ENCODE results near the gene TPRG1L. TPM values are rescaled to one million over a fixed set of nuclear protein-coding genes. Genes with fewer than 3 reads are reported as not detected.

The TPRG1L gene
- total RNA-seq, 1 donor from 2014 or later, result 54.0 TPM

DNA sequence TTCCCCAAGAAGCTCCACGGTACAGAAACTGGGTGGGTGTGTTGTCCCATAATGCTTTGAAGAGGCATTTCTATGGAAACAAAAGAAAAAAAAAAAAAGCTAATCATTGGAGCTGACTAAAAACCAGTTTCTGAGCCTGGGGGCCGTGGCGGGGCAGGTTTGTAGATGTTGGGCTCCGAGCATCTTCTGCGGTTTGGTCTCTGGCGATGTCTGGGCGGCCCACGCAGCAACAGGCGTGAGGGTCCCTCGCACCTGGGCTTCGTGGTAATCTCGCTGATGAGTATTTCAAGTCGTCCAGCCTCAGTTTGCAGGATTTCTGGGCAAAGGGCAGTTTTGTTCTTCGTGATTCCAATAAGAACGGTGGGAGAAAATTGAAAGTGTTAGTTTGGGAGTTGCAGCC, 34.3 kb downstream of the TPRG1L start:
- H3K4me1 ChIP-seq, result peaks cover 10% of the 10 kb centered on the region
- TF ChIP-seq, protein P1, sequence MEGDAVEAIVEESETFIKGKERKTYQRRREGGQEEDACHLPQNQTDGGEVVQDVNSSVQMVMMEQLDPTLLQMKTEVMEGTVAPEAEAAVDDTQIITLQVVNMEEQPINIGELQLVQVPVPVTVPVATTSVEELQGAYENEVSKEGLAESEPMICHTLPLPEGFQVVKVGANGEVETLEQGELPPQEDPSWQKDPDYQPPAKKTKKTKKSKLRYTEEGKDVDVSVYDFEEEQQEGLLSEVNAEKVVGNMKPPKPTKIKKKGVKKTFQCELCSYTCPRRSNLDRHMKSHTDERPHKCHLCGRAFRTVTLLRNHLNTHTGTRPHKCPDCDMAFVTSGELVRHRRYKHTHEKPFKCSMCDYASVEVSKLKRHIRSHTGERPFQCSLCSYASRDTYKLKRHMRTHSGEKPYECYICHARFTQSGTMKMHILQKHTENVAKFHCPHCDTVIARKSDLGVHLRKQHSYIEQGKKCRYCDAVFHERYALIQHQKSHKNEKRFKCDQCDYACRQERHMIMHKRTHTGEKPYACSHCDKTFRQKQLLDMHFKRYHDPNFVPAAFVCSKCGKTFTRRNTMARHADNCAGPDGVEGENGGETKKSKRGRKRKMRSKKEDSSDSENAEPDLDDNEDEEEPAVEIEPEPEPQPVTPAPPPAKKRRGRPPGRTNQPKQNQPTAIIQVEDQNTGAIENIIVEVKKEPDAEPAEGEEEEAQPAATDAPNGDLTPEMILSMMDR (IDR thresholded peaks at IDR 0.05; ENCODE audit: borderline replicate concordance), result no peak
- peaks cover 64% of the 10 kb centered on the region for H3K27me3 ChIP-seq (ENCODE audit: low read depth)
- no peak overlapping the region for H3K4me3 ChIP-seq
- intact Hi-C loops (cut with micrococcal nuclease), result no loop called here
- H3K36me3 ChIP-seq, result no peaks in the 10 kb centered on the region
- no peaks in the 10 kb centered on the region for H3K9me3 ChIP-seq (replicated peaks)
- H3K27ac ChIP-seq (replicated peaks), result no peak overlapping the region
- DNase-seq, result peak; percentile 11

DNA sequence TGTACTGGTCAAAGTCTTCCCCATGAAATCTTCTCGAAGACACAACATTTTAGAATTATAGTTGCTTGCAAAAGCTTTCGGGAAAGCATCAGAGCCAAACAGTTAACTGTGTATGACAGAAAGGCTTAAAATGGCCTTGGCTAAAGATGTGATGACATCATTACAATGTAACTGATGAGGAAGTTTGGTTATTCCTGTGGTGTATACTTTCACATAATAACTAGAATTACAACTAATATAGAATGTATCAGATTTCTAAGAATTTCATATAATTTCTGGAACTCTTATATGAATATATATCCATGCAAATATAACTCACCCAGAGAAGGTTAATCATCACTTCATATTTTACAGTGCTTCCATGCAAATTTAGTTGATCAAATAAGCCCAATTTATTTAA, 35.9 kb downstream of the TPRG1L start:
- no peaks in the 10 kb centered on the region for H3K36me3 ChIP-seq
- H3K4me1 ChIP-seq, result no peaks in the 10 kb centered on the region
- intact Hi-C loops (cut with micrococcal nuclease), result no loop called here
- TF ChIP-seq, protein P1 (IDR thresholded peaks at IDR 0.05; ENCODE audit: borderline replicate concordance), result no peak
- peaks cover 49% of the 10 kb centered on the region for H3K27me3 ChIP-seq (ENCODE audit: low read depth)
- H3K9me3 ChIP-seq (replicated peaks), result no peaks in the 10 kb centered on the region
- no peak overlapping the region for H3K4me3 ChIP-seq
- DNase-seq, result no peak
- H3K27ac ChIP-seq (replicated peaks), result no peak overlapping the region

DNA sequence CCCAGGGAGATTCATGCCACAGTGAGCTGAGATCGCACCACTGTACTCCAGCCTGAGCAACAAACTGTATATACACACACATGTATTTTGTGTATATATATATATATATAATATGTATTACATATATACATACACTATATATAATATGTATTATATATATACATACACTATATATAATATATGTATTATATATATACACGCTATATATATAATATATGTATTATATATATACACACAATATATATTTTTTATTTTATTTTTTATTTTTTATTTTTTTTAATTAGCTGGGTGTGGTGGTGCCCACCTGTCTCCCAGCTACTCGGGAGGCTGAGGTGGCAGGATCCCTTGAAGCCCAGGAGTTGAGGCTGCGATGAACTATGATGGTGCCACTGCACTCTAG, 36.8 kb downstream of the TPRG1L start:
- TF ChIP-seq, protein P1 (IDR thresholded peaks at IDR 0.05; ENCODE audit: borderline replicate concordance), result no peak
- Histone ChIP-seq H3K27ac (replicated peaks) (no peak overlapping the region), H3K36me3 (no peaks in the 10 kb centered on the region), H3K4me3 (no peak overlapping the region), H3K27me3 (ENCODE audit: low read depth) (peaks cover 41% of the 10 kb centered on the region), H3K4me1 (no peaks in the 10 kb centered on the region), H3K9me3 (replicated peaks) (no peaks in the 10 kb centered on the region)
- DNase-seq, result no peak
- intact Hi-C loops (cut with micrococcal nuclease), result no loop called here

DNA sequence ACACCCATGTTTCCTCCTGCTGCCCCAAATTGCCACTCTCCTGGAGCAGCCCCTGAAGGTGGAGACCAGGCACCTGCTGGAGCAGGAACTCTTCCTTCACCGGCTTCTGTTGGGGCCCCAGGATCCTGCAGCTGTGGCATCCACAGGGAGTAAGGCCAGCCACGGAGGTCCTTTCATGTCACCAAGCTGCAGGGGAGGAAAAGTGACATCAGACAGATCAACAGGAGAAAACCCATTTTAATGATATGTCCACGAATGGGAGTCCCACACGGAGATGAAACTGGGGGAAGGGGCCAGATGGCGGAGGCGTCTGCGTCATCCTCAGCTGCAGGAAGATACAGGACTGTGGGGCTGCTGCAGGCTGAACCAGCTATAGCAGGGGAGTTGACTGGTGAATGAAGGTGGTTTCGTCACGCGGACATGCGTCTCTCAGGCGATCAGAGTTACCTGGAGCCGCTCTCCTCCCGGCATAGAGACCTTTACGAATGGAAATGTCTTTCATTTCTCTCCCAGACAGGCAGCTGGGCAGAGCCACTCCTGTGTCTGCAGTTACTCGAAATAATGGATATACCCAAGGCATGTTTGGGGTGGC, 37.4 kb downstream of the TPRG1L start:
- Histone ChIP-seq H3K27ac (replicated peaks) (no peak overlapping the region), H3K9me3 (replicated peaks) (no peaks in the 10 kb centered on the region), H3K4me1 (no peaks in the 10 kb centered on the region), H3K4me3 (no peak overlapping the region), H3K27me3 (ENCODE audit: low read depth) (peaks cover 35% of the 10 kb centered on the region), H3K36me3 (no peaks in the 10 kb centered on the region)
- DNase-seq, result no peak
- intact Hi-C loops (cut with micrococcal nuclease), result no loop called here
- TF ChIP-seq, protein P1 (IDR thresholded peaks at IDR 0.05; ENCODE audit: borderline replicate concordance), result no peak

DNA sequence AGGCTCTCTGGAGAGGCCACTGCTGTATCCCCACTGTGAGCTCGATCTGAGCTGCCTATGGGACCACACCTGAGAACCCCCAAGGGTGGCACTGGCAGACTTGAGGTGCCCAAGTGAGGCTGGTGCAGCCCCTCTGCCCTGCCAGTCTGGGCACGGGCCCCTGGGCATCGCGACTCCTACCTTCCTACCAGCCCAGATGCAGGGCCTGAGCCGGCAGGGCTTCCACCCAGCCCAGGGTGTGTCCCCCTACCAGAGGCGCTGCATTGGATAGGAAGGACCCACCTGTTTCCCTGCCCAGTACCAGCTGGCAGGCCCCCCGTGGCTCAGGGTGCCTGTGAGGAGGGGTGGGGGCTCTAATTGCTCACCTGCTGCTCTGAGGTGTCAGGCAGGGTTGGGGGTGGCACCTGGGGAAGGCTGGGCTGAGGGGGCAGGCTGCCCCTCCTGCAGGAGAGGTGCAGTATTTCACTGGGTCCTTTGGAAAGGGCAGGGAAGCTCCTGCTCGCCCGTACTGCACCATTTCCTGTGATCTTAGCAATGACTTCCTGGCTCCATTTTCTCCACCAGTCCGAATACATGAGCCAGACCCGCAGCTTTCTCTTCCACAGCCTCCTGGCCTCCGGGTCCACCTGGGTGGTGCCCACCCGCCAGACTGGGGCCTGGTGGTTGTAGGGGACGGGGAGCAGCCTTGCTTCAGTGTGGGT, 39.3 kb downstream of the TPRG1L start:
- Histone ChIP-seq H3K4me3 (no peak overlapping the region), H3K4me1 (peaks cover 10% of the 10 kb centered on the region), H3K9me3 (replicated peaks) (no peaks in the 10 kb centered on the region), H3K36me3 (no peaks in the 10 kb centered on the region), H3K27ac (replicated peaks) (no peak overlapping the region), H3K27me3 (ENCODE audit: low read depth) (peaks cover 23% of the 10 kb centered on the region)
- TF ChIP-seq, protein P1 (IDR thresholded peaks at IDR 0.05; ENCODE audit: borderline replicate concordance), result no peak
- intact Hi-C loops (cut with micrococcal nuclease), result no loop called here
- DNase-seq, result no peak
